DOHH2 (cell line): ENCODE measurements around the gene PPP2R2B.

ENCODE experiments used
- H3F3A ChIP-seq: fragments of 200-600 bp; sonication (generic), shearing (Covaris generic); 2 replicates; pipeline ENCODE4 v1.6.0; 2016; ENCODE audit warnings: antibody characterized with exemption, mild to moderate bottlenecking; ENCODE audit not compliant: control insufficient read depth, insufficient read depth
- H3K27ac ChIP-seq: fragments of 200-600 bp; sonication (generic); 2 replicates; pipeline ENCODE4 v1.5.1; 2014; ENCODE audit warnings: low read depth, mild to moderate bottlenecking, low read length, moderate library complexity
- H3K27me3 ChIP-seq: fragments of 200-600 bp; sonication (generic); 2 replicates; pipeline ENCODE4 v1.6.1; 2014; ENCODE audit warnings: mild to moderate bottlenecking, low read length, mixed read lengths; ENCODE audit not compliant: control insufficient read depth
- H3K36me3 ChIP-seq: fragments of 200-600 bp; sonication (generic); 2 replicates; pipeline ENCODE4 v1.6.1; 2014; ENCODE audit warnings: mild to moderate bottlenecking, low read length, moderate library complexity, mixed read lengths; ENCODE audit not compliant: control insufficient read depth
- H3K4me1 ChIP-seq: fragments of 200-600 bp; sonication (generic); 2 replicates; pipeline ENCODE4 v1.6.1; 2014; ENCODE audit warnings: mild to moderate bottlenecking, low read length, mixed read lengths; ENCODE audit not compliant: control insufficient read depth
- H3K4me2 ChIP-seq: fragments of 200-600 bp; sonication (generic); 2 replicates; pipeline ENCODE4 v1.6.0; 2014; ENCODE audit warnings: mild to moderate bottlenecking, low read length, moderate library complexity
- H3K4me3 ChIP-seq: fragments of 200-600 bp; sonication (generic); 2 replicates; pipeline ENCODE4 v1.5.1; 2014; ENCODE audit warnings: mild to moderate bottlenecking, low read length, mixed read lengths
- H3K79me2 ChIP-seq: fragments of 200-600 bp; sonication (generic); 2 replicates; pipeline ENCODE4 v1.6.1; 2014; ENCODE audit warnings: mild to moderate bottlenecking, low read length, mixed read lengths; ENCODE audit not compliant: control insufficient read depth
- H3K9me2 ChIP-seq: fragments of 200-600 bp; sonication (generic); replicated peaks from 2 replicates; pipeline ENCODE4 v1.6.1; 2014; ENCODE audit warnings: mild to moderate bottlenecking, low read length, mixed read lengths; ENCODE audit not compliant: control insufficient read depth
- H3K9me3 ChIP-seq: fragments of 200-600 bp; sonication (generic); 2 replicates; pipeline ENCODE4 v1.6.1; 2014; ENCODE audit warnings: antibody characterized with exemption, low read length, mixed read lengths; ENCODE audit not compliant: control insufficient read depth, insufficient read depth
- H4K20me1 ChIP-seq: fragments of 200-600 bp; sonication (generic); 2 replicates; pipeline ENCODE4 v1.6.0; 2014; ENCODE audit warnings: low read depth, mild to moderate bottlenecking, antibody characterized with exemption, low read length, moderate library complexity; ENCODE audit not compliant: control insufficient read depth, insufficient read depth
- CTCF ChIP-seq: fragments of 200-600 bp; sonication (generic); IDR thresholded peaks from one replicate; pipeline ENCODE4 v1.5.1; 2014; ENCODE audit warnings: antibody characterized with exemption, mild to moderate bottlenecking, low read depth, low read length; ENCODE audit not compliant: poor library complexity, severe bottlenecking
- EZH2phosphoT487 ChIP-seq: fragments of 200-600 bp; sonication (generic); IDR thresholded peaks from 2 replicates; pipeline ENCODE4 v1.6.1; 2017; ENCODE audit warnings: borderline replicate concordance, mild to moderate bottlenecking, antibody characterized with exemption, low read length, moderate library complexity, mixed read lengths

PPP2R2B gene

GRCh38 chr5:146836226-146836842, 42.2 kb downstream of the PPP2R2B start:
- Histone ChIP-seq H3K9me3 (no peaks in the 10 kb centered on the region), H4K20me1 (no peaks in the 10 kb centered on the region), H3K4me1 (no peaks in the 10 kb centered on the region), H3K27ac (no peak overlapping the region), H3F3A (no peaks in the 10 kb centered on the region), H3K4me3 (no peak overlapping the region), H3K27me3 (no peaks in the 10 kb centered on the region), H3K36me3 (no peaks in the 10 kb centered on the region), H3K9me2 (no peaks in the 10 kb centered on the region), H3K79me2 (no peaks in the 10 kb centered on the region), H3K4me2 (no peak overlapping the region)
- no peak for TF ChIP-seq CTCF
- TF ChIP-seq EZH2phosphoT487 = no peak

GRCh38 chr5:146832985-146833732, 45.4 kb downstream of the PPP2R2B start:
- TF ChIP-seq CTCF (no peak), EZH2phosphoT487 (no peak)
- Histone ChIP-seq H3K4me2 (no peak overlapping the region), H3K36me3 (no peaks in the 10 kb centered on the region), H3F3A (no peaks in the 10 kb centered on the region), H3K4me1 (no peaks in the 10 kb centered on the region), H4K20me1 (no peaks in the 10 kb centered on the region), H3K9me2 (no peaks in the 10 kb centered on the region), H3K27ac (no peak overlapping the region), H3K9me3 (no peaks in the 10 kb centered on the region), H3K4me3 (no peak overlapping the region), H3K27me3 (no peaks in the 10 kb centered on the region), H3K79me2 (no peaks in the 10 kb centered on the region)

- H3K79me2 ChIP-seq = no peaks in the 10 kb centered on the region
- H4K20me1 ChIP-seq = no peaks in the 10 kb centered on the region
- no peak for TF ChIP-seq CTCF
- TF ChIP-seq EZH2phosphoT487 = no peak
- no peaks in the 10 kb centered on the region for H3K27me3 ChIP-seq
- no peaks in the 10 kb centered on the region for H3K9me2 ChIP-seq
- H3K4me2 ChIP-seq = no peak overlapping the region
- no peak overlapping the region for H3K4me3 ChIP-seq
- H3K9me3 ChIP-seq = no peaks in the 10 kb centered on the region
- no peaks in the 10 kb centered on the region for H3F3A ChIP-seq
- H3K36me3 ChIP-seq = no peaks in the 10 kb centered on the region
- no peak overlapping the region for H3K27ac ChIP-seq
- no peaks in the 10 kb centered on the region for H3K4me1 ChIP-seq
These were observed 50.2 kb downstream of the PPP2R2B start for GRCh38 chr5:146828385-146828784.
